ENCODE data around the gene CRYGN. TPM values are rescaled to one million over a fixed set of nuclear protein-coding genes. Genes with fewer than 3 reads are reported as not detected.

CRYGN gene
- total RNA-seq, 2 donors from 2014 or later, result 0.99 TPM; not detected in 1

DNA sequence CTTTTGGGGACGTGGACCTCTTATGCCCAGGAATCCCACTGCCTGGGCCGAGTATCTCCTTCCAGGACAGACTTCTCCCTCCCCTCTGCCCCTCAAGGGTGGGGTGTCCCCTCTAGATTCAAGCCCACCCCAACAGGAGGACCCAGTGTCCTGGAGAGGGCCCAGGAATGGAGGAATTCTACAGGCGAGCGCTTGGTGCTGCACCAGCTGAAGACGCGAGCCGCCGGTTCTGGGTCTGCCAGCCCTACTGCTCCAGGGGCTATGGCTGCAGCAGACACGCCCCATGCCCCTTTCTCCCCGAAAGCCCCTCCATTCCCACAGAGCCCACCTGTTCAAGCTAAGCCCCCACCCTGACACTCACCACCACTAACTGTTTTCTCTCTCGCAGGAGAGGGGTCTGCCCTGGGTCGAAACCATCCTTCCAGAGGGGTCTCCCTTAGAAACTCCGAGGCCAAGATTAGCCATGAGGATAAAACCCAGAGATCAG lies 8.6 kb downstream of the CRYGN start:
- H3K27me3 Mint-ChIP-seq, result no peaks in the 10 kb centered on the region
- peaks cover 36% of the 10 kb centered on the region for H3K4me1 Mint-ChIP-seq
- peak overlapping the region; percentile 93 for H3K27ac Mint-ChIP-seq
- peak overlapping the region; percentile 57 for H3K4me3 Mint-ChIP-seq
- no peaks in the 10 kb centered on the region for H3K9me3 ChIP-seq (ENCODE audit: control insufficient read depth, low read length, poor library complexity, severe bottlenecking)
- DNase-seq (no peak), ATAC-seq (no peak)
- H3K36me3 Mint-ChIP-seq (ENCODE audit: low read depth), result no peaks in the 10 kb centered on the region

DNA sequence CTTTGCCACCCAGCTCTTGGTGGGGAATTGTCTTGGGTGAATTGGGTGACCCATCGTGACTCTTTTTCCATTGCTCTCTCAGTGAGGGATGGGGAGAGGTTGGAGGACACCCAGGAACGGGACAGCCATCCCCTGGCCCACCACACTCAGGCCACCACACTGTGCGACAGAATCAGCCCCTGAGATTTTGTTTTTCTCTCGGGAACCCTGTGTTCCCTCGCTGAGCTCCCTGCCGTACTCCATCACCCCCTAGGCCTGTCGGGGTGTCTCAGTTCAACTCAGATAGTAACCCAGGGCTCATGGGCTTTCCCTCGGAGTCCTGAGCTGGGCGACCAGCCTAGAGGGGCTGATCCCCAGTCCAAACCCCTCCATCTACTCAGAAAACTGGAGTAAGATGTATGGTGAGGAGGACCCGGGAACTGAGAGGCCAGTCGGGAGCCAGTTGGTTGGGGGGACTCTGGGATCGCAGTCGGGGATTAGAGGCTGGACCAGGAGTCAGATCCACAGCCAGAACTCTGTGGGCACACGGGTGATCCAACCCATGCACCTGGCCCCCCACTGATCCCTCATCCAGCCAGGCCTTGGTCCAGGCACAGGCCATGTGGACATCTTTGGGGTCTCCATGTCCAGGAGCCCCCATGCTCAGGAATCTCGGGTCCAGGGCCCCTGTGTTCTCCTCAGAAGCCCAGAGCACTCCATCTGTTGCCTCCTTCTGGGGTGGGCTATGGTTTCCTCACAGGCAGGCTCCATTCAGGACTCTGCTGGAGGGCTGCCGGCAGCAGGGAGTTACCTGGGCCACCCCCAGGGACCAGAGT lies 9.3 kb downstream of the CRYGN start:
- H3K9me3 ChIP-seq (ENCODE audit: control insufficient read depth, low read length, poor library complexity, severe bottlenecking), result no peaks in the 10 kb centered on the region
- H3K36me3 Mint-ChIP-seq (ENCODE audit: low read depth), result no peaks in the 10 kb centered on the region
- no peak for DNase-seq
- no peak for ATAC-seq
- peak overlapping the region; percentile 93 for H3K27ac Mint-ChIP-seq
- peak overlapping the region; percentile 75 for H3K4me3 Mint-ChIP-seq
- H3K27me3 Mint-ChIP-seq, result no peaks in the 10 kb centered on the region
- peaks cover 36% of the 10 kb centered on the region for H3K4me1 Mint-ChIP-seq

DNA sequence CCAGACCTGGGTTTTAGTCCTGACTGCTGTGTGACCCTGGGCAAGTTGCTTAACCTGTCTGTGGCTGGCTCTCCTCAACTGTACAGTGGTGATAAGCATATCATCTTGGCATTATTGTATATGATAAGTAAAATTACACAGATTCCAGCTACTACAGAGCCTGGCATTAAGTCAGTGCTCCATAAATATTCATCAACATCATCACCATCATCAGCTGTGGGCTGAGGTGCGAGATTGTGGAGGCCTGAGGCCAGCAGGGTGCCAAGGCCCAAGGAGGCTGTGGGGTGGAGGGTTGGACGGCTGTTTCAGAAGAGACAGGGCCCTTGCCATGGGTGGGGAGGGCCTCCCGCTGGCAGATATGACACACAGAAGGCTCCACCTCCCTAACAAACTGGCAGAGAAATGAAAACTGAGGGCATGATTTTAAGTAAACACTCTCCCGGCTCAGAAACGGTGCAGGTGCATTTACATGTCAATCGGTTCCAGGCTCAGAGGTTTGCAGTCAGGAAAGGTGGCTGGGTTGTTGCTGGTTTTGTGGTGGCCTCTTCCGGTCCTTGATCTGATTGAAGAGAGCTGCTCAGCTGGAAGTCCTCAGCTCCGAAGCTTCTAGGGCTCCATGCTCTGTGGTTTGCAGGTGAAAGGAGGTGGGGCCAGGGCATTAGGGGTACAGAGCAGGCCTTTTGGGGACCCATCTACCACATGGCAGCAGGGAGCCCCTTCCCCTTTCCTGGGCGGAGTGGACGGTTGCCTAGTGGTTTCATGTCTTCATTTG lies 10.2 kb downstream of the CRYGN start:
- H3K36me3 Mint-ChIP-seq (ENCODE audit: low read depth), result no peaks in the 10 kb centered on the region
- H3K9me3 ChIP-seq (ENCODE audit: control insufficient read depth, low read length, poor library complexity, severe bottlenecking), result no peaks in the 10 kb centered on the region
- peak overlapping the region; percentile 75 for H3K4me3 Mint-ChIP-seq
- H3K4me1 Mint-ChIP-seq, result peaks cover 36% of the 10 kb centered on the region
- peak; percentile 79 for ATAC-seq
- peak overlapping the region; percentile 93 for H3K27ac Mint-ChIP-seq
- H3K27me3 Mint-ChIP-seq, result no peaks in the 10 kb centered on the region
- DNase-seq, result peak in 2 of 3 donors; percentile 35 to 51

DNA sequence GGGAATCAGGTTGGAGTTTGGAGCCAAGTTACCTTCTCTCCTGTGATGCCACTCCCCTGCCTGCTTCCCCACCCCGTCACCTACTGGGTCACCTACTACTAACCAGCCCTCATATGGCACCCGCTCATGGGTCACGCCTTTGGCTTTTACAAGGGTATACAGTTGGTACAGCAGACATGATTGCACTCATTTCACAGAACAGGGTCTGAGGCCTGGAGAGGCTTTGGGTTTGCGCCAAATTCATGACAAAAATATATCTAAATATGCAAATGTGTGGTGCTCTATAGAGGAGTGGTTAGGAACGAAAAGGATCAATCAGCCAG lies 10.7 kb downstream of the CRYGN start:
- DNase-seq (no peak), ATAC-seq (no peak)
- Mint-ChIP-seq H3K36me3 (ENCODE audit: low read depth) (no peaks in the 10 kb centered on the region), H3K4me3 (no peak overlapping the region), H3K27me3 (no peaks in the 10 kb centered on the region), H3K4me1 (peaks cover 36% of the 10 kb centered on the region), H3K27ac (peak overlapping the region; percentile 93)
- H3K9me3 ChIP-seq (ENCODE audit: control insufficient read depth, low read length, poor library complexity, severe bottlenecking), result no peaks in the 10 kb centered on the region

DNA sequence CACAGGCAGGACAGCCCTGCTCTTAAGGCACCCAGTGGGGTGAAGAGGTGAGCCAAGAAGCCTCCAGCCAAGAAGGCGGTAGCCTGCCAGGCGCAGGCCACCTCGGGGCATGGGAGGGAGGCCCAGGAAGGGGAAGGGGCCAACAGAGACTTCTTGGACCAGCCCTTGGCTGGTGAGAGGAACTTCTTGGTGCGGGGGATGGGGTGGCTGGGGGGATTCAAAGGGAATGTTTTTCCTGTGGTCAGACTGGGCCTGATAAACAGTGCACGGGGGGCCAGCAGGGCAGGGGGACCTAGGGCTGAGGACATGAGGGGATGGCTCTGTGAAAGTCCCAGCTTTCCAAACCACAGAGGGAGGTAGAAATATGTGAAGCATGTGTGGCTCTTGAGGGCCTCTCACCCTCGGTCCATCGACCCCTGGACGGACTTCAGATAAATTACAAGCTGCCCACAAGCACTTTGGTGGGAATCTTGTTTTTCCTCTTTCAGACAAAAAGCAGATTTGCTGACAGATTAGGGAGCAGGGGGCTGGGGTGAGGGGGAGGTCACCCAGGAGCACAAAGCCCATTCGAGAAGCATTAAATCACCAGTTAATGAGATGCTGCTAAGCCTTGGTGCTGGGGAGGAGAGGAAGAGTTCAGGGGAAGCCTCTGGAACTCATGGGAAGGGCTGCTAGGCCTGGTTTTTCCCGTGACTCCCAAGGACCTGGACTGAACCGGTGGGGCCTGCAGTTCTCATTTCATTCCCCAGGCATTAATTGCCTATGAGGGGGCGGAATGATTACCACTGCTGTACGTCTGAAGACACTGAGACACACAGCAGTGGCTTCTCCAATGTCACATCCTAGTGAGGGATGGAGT lies 11.3 kb downstream of the CRYGN start:
- Mint-ChIP-seq H3K36me3 (ENCODE audit: low read depth) (no peaks in the 10 kb centered on the region), H3K27me3 (no peaks in the 10 kb centered on the region), H3K27ac (peak overlapping the region; percentile 93), H3K4me3 (peak overlapping the region; percentile 55), H3K4me1 (peaks cover 34% of the 10 kb centered on the region)
- no peaks in the 10 kb centered on the region for H3K9me3 ChIP-seq (ENCODE audit: control insufficient read depth, low read length, poor library complexity, severe bottlenecking)
- ATAC-seq (no peak), DNase-seq (no peak)

DNA sequence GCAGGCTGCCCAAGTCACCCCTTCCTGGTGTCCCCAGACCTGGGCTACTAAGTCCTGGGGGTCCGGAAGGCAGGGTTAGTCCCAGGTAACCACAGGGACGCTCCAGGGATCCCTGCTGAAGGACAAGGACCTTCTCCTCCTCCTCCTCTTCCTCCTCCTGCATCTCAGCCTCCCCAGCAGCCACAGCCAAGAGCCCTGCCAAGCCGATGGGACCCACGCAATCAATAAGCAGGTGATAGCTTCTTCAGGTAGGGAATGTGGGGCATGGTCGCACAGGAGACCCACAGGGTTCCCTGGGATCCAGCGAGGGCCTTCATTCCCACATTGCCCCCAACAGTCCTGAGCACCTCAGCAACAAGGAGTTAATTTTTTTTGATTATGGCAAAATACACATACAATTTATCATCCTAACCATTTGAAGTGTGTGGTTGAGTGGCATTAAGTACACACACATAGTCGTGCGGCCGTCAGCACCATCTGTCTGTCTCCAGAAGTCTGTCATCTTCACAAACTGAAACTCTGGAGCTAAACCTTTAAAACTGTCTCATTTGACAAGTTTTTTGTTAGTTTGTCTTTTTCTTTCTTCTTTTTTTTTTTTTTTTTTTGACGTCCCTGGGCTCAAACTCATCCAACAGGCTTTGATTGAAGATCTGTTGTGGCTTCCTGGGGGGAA lies 12.1 kb downstream of the CRYGN start:
- H3K4me1 Mint-ChIP-seq, result peaks cover 28% of the 10 kb centered on the region
- no peak for DNase-seq

DNA sequence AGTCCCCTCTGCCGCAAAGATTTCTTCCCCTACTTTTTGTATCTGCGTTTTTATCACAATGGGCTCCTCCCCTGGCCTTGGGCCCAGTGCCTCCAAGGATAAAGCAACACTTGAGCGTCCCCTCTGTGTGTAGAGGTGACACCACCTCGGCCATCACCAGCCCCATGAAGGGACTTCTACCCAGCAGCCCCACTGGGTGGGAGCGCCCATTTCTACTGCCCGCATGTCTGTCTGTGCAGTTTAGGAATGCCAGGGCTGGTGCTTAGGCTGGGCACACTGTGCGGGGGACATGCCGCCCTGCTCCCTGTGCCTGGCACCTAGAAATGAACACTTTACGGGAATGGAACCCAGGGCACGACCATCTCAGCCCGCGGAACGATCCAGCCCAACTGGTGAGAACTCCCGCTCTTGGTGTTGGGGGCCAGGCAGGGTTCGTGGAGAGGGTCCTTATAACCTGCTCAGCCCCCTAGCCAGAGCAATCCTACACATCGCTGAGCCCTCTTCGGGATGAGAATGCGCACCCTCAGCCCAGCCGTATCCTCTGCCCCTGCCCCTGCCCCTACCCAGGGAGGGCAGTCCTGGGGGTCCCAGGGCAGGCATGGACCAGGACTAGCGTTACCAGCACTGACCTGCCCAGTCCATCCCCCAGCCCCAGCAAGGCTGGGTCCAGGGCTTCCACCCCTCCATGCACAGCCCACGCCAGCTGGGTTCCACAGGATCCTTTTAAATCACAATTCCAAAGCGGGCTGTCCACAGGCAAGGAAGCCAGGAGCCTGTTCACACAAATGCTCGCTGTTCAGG lies 12.8 kb downstream of the CRYGN start:
- ATAC-seq, result no peak
- Mint-ChIP-seq H3K27me3 (no peaks in the 10 kb centered on the region), H3K4me1 (peaks cover 24% of the 10 kb centered on the region), H3K27ac (peak overlapping the region; percentile 93), H3K36me3 (ENCODE audit: low read depth) (no peaks in the 10 kb centered on the region), H3K4me3 (no peak overlapping the region)
- DNase-seq, result no peak
- H3K9me3 ChIP-seq (ENCODE audit: control insufficient read depth, low read length, poor library complexity, severe bottlenecking), result no peaks in the 10 kb centered on the region

More for the DNA sequence above, 12.1 kb downstream of the CRYGN start:
- Mint-ChIP-seq H3K27me3 (no peaks in the 10 kb centered on the region), H3K4me3 (peak overlapping the region; percentile 55), H3K27ac (peak overlapping the region; percentile 93), H3K36me3 (ENCODE audit: low read depth) (no peaks in the 10 kb centered on the region)
- H3K9me3 ChIP-seq (ENCODE audit: control insufficient read depth, low read length, poor library complexity, severe bottlenecking), result no peaks in the 10 kb centered on the region
- ATAC-seq, result no peak

DNA sequence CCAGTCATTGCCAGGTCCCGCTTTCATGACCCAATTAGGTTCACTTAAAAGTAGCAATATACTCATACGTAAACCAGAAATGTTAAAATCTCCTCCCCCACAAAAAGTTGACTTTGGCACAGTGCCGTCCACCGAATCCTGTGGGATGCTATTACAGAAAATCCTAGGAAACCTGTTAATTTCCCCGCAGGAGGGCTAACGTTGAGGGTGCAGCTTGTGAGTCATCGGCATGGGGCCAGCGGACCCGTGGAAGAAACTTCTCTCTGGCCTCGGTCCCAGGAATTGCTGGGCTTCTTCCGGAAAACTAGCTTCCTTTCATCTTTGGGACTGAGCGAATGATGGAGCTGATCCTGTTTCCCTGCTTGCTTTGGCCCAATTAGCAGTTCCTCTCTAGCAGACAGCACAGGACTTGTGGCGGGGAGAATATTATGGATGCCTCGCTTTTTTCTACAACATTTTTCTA lies 13.5 kb downstream of the CRYGN start:
- DNase-seq, result no peak
- H3K36me3 Mint-ChIP-seq (ENCODE audit: low read depth), result no peaks in the 10 kb centered on the region

DNA sequence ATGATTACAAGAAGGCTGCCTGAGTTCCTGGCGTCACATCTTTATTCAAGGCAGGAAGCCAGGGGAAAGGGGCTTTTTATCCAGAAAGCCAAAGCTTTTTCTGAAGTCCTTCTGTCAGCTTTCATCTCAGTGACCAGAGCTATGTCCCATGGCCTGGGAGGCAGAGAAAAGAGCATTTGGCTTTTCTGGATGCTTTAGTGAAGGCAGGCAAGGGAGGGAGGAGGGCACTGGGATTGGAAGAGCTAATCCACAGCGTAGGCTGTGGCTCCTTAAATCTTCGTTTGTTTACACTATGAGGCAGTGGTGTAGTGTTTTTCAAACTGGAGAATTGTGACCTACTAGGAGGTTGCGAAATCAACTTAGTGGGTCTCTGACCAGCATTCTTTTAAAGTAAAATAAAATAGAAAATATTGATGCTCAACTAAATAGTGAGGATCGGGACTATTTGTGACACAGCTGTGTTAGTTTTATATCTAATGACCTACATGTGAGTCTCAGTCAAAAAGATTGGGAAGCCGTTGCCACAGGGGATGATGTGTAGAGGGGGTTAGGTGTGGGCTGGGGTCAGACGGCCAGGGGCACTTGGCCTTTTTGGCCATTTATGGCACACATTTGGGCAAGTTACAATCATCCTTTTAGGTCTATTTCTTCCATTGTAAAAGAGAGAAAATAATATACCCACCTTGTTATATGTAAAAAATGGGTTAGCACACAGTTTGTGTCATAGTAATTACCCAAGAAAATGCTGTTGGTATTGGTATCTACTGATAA lies 14.1 kb downstream of the CRYGN start:
- peak overlapping the region; percentile 21 for H3K27ac Mint-ChIP-seq

More for the DNA sequence above, 13.5 kb downstream of the CRYGN start:
- Mint-ChIP-seq H3K27me3 (no peaks in the 10 kb centered on the region), H3K4me3 (peak overlapping the region; percentile 21), H3K27ac (peak overlapping the region; percentile 21), H3K4me1 (peaks cover 22% of the 10 kb centered on the region)
- ATAC-seq, result no peak
- H3K9me3 ChIP-seq (ENCODE audit: control insufficient read depth, low read length, poor library complexity, severe bottlenecking), result no peaks in the 10 kb centered on the region

DNA sequence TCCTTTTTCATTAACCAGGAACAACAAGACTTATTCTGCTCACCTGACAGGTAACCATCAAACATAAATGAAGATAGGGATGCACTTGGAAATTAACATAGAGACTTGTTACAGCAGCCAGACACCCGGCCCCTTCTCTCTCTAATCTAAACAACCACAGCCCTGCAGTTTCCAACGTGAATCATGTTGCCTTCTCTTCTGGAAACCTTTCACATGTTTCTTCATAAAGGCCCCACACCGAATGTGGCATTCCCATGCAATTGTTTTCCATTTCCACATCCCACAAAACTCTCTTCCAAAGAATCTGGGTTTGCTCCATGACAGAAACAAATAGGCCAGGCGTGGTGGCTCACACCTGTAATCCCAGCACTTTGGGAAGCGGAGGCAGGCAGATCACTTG lies 15.1 kb downstream of the CRYGN start:
- H3K4me3 Mint-ChIP-seq, result no peak overlapping the region
- H3K36me3 Mint-ChIP-seq (ENCODE audit: low read depth), result peaks cover 2% of the 10 kb centered on the region
- no peak for DNase-seq
- no peaks in the 10 kb centered on the region for H3K27me3 Mint-ChIP-seq
- H3K4me1 Mint-ChIP-seq, result peaks cover 12% of the 10 kb centered on the region
- ATAC-seq, result no peak
- H3K27ac Mint-ChIP-seq, result no peak overlapping the region
- no peaks in the 10 kb centered on the region for H3K9me3 ChIP-seq (ENCODE audit: control insufficient read depth, low read length, poor library complexity, severe bottlenecking)

More for the DNA sequence above, 14.1 kb downstream of the CRYGN start:
- Mint-ChIP-seq H3K4me3 (peak overlapping the region; percentile 21), H3K27me3 (no peaks in the 10 kb centered on the region), H3K4me1 (peaks cover 20% of the 10 kb centered on the region), H3K36me3 (ENCODE audit: low read depth) (no peaks in the 10 kb centered on the region)
- ATAC-seq (no peak), DNase-seq (no peak)
- no peaks in the 10 kb centered on the region for H3K9me3 ChIP-seq (ENCODE audit: control insufficient read depth, low read length, poor library complexity, severe bottlenecking)

DNA sequence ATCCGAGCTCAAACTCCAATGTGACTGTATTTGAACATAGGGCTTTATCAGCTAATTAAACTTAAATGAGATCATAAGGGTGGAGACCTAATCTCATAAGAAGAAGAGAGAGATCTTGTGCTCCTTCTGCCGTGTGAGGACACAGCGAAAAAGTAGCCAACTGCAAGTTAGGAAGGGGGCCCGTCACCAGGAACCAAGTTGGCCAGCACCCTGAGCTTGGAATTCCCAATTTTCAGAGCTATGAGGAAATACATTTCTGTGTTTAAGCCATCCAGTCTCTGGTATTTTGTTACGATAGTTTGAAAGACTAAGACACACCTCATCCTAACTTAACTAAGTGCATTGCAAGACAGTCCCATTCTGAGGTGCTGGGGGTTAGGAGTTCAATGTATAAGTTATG lies 16.0 kb downstream of the CRYGN start:
- Mint-ChIP-seq H3K27me3 (no peaks in the 10 kb centered on the region), H3K36me3 (ENCODE audit: low read depth) (peaks cover 2% of the 10 kb centered on the region)
- ATAC-seq, result no peak

More for the DNA sequence above, 16.0 kb downstream of the CRYGN start:
- Mint-ChIP-seq H3K27ac (no peak overlapping the region), H3K4me1 (peaks cover 7% of the 10 kb centered on the region), H3K4me3 (no peak overlapping the region)
- peaks cover 3% of the 10 kb centered on the region for H3K9me3 ChIP-seq (ENCODE audit: control insufficient read depth, low read length, poor library complexity, severe bottlenecking)
- DNase-seq, result no peak
